CD4-positive, alpha-beta T cell treated with Interleukin-1 beta for 1 hour (primary cell): ENCODE measurements around the gene PTGDR.

Experiments used
- DNase-seq, 2 donors: peaks; one replicate each; pipeline ENCODE4 v3.0.0-alpha.2; 2020 to 2022

The PTGDR gene

GRCh38 chr14:52267501-52268278 lies at the start of gene PTGDR:
Gene PTGDR, plus strand, starts transcription at chr14:52267698. Its CDS starts 117 bp downstream, at chr14:52267815.
- peak; percentile 63 for DNase-seq

GRCh38 chr14:52219488-52220084 lies 47.9 kb upstream of the PTGDR start:
- DNase-seq: no peak

GRCh38 chr14:52220924-52221811 lies 46.3 kb upstream of the PTGDR start:
- DNase-seq: peak in 1 of 2 donors; percentile 35

GRCh38 chr14:52222901-52223300 lies 44.6 kb upstream of the PTGDR start:
- no peak for DNase-seq

GRCh38 chr14:52227619-52228222 lies 39.8 kb upstream of the PTGDR start:
- no peak for DNase-seq

GRCh38 chr14:52233693-52234092 lies 33.8 kb upstream of the PTGDR start:
- DNase-seq: no peak

- DNase-seq: no peak
Observed at GRCh38 chr14:52235434-52235833, 32.1 kb upstream of the PTGDR start.

GRCh38 chr14:52235866-52236510 lies 31.5 kb upstream of the PTGDR start:
- DNase-seq: no peak

GRCh38 chr14:52238682-52239081 lies 28.8 kb upstream of the PTGDR start:
- no peak for DNase-seq

- no peak for DNase-seq
Observed at GRCh38 chr14:52240623-52241022, 26.9 kb upstream of the PTGDR start.

GRCh38 chr14:52241087-52241793 lies 26.3 kb upstream of the PTGDR start:
- DNase-seq: no peak

- no peak for DNase-seq
Observed at GRCh38 chr14:52244328-52244727, 23.2 kb upstream of the PTGDR start.

- no peak for DNase-seq
Observed at GRCh38 chr14:52244997-52245396, 22.5 kb upstream of the PTGDR start.

GRCh38 chr14:52248057-52248456 lies 19.4 kb upstream of the PTGDR start:
- peak in 1 of 2 donors; percentile 41 for DNase-seq

GRCh38 chr14:52251724-52252123 lies 15.8 kb upstream of the PTGDR start:
- no peak for DNase-seq

- DNase-seq: no peak
Observed at GRCh38 chr14:52253503-52253902, 14.0 kb upstream of the PTGDR start.

- no peak for DNase-seq
Observed at GRCh38 chr14:52254086-52254485, 13.4 kb upstream of the PTGDR start.

GRCh38 chr14:52258783-52259182 lies 8.7 kb upstream of the PTGDR start:
- DNase-seq: no peak

- no peak for DNase-seq
Observed at GRCh38 chr14:52259434-52259833, 8.1 kb upstream of the PTGDR start.

GRCh38 chr14:52262600-52262999 lies 4.9 kb upstream of the PTGDR start:
- no peak for DNase-seq

- DNase-seq: no peak
Observed at GRCh38 chr14:52263190-52263589, 4.3 kb upstream of the PTGDR start.

- no peak for DNase-seq
Observed at GRCh38 chr14:52265253-52265652, 2.2 kb upstream of the PTGDR start.
